ENCODE results near the gene CDK5.

DNA sequence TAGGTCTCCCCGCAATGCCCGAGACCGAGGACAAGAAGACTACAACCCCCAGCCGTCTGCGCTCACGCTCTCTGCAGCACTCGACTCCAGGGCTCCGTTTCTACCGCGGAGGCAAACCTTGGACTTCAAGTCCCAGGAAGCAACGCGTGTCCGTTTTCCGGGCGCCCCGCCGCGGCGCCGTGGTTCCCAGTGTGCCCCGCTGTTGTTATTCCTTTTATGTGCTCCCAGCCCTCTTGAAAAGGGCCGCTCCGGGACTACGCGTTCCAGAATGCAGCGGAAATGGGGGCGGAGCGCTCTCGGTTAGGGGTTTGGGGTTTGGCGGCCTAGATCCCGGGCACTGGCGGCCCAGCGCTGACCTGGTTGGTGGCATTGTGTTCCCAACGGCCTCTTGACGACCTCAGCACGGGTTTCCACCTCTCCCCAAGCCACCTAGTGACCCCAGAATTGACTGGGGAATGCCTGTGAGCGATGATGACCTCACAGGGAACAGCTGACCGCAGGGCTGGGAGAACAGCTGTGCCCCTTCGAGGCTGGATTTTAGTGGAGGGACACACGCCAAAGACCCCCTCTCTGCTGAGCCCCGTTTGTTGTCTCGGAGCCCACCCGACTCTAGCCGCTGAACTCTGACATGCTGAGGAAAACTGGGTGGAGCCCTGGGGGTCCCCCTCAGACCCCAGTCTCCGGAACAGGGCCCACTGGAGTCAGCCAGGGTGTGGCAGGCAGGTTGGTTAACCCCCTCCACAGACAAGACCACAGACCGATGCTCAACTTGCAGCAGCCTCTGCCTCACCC lies 488 bp upstream of the CDK5 start:
- TF ChIP-seq, protein P1, sequence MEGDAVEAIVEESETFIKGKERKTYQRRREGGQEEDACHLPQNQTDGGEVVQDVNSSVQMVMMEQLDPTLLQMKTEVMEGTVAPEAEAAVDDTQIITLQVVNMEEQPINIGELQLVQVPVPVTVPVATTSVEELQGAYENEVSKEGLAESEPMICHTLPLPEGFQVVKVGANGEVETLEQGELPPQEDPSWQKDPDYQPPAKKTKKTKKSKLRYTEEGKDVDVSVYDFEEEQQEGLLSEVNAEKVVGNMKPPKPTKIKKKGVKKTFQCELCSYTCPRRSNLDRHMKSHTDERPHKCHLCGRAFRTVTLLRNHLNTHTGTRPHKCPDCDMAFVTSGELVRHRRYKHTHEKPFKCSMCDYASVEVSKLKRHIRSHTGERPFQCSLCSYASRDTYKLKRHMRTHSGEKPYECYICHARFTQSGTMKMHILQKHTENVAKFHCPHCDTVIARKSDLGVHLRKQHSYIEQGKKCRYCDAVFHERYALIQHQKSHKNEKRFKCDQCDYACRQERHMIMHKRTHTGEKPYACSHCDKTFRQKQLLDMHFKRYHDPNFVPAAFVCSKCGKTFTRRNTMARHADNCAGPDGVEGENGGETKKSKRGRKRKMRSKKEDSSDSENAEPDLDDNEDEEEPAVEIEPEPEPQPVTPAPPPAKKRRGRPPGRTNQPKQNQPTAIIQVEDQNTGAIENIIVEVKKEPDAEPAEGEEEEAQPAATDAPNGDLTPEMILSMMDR (IDR thresholded peaks at IDR 0.05; ENCODE audit: low read length), result no peak
- no peak for TF ChIP-seq EZH2 (IDR thresholded peaks at IDR 0.05; ENCODE audit: borderline replicate concordance, low read length)
